NCI-H748 (cell line): ENCODE results near the gene HNRNPL.
"Not testable (repeated sequence)": the region's sequence is repeated elsewhere in the genome, so short reads cannot be mapped to it uniquely, and the experiment has no call there.

Source experiments
- DNase-seq: peaks from one replicate; lab custom pipeline; 2025; ENCODE audit not compliant: unreplicated experiment; lab: John Stamatoyannopoulos, UW

The HNRNPL gene

GRCh38 chr19:38830039-38830733 is 19.6 kb downstream of the HNRNPL start:
- DNase-seq = no peak

GRCh38 chr19:38829203-38829602 is 20.6 kb downstream of the HNRNPL start:
- not testable (repeated sequence) for DNase-seq

- no peak for DNase-seq
These were observed 22.8 kb downstream of the HNRNPL start for GRCh38 chr19:38826856-38827551.

- DNase-seq = not testable (repeated sequence)
These were observed 23.9 kb downstream of the HNRNPL start for GRCh38 chr19:38825936-38826335.

- not testable (repeated sequence) for DNase-seq
These were observed 28.5 kb downstream of the HNRNPL start for GRCh38 chr19:38821230-38821825.

GRCh38 chr19:38819231-38819920 is 30.4 kb downstream of the HNRNPL start:
- DNase-seq = no peak

- DNase-seq = no peak
These were observed 32.7 kb downstream of the HNRNPL start for GRCh38 chr19:38817081-38817480.

GRCh38 chr19:38816131-38816750 is 33.5 kb downstream of the HNRNPL start:
- no peak for DNase-seq

GRCh38 chr19:38815059-38816001 is 34.5 kb downstream of the HNRNPL start:
- no peak for DNase-seq

GRCh38 chr19:38813932-38814331 is 35.9 kb downstream of the HNRNPL start:
- DNase-seq = not testable (repeated sequence)

- DNase-seq = no peak
These were observed 36.5 kb downstream of the HNRNPL start for GRCh38 chr19:38813323-38813722.

- DNase-seq = no peak
These were observed 36.9 kb downstream of the HNRNPL start, which contains the start of gene LGALS4 for GRCh38 chr19:38812841-38813320. Gene LGALS4 (minus strand): TSS chr19:38812945. CDS start chr19:38812886, 59 bp downstream.

GRCh38 chr19:38812009-38812840 is 37.6 kb downstream of the HNRNPL start:
- no peak for DNase-seq

- no peak for DNase-seq
These were observed 40.1 kb downstream of the HNRNPL start for GRCh38 chr19:38809592-38810252.

- DNase-seq = no peak
These were observed 41.0 kb downstream of the HNRNPL start for GRCh38 chr19:38808741-38809140.

- not testable (repeated sequence) for DNase-seq
These were observed 42.2 kb downstream of the HNRNPL start for GRCh38 chr19:38807374-38808098.

GRCh38 chr19:38806371-38806770 is 43.4 kb downstream of the HNRNPL start:
- no peak for DNase-seq

- no peak for DNase-seq
These were observed 44.6 kb downstream of the HNRNPL start for GRCh38 chr19:38805180-38805579.
